HepG2 (cell line): ENCODE results near the gene CTXN1. TPM values are rescaled to one million over a fixed set of nuclear protein-coding genes. Genes with fewer than 3 reads are reported as not detected.

Experiments used
- AFF4 ChIP-seq: sonication (generic); formaldehyde crosslinking; IDR thresholded peaks from 2 replicates; pipeline ENCODE4 v1.4.0; 2020; ENCODE audit warnings: missing genetic modification reagents
- CBX5 ChIP-seq: sonication (generic); formaldehyde crosslinking; IDR thresholded peaks from 2 replicates; pipeline ENCODE4 v1.4.0; 2020; ENCODE audit warnings: missing genetic modification reagents, borderline replicate concordance
- DR1 ChIP-seq: sonication (generic); formaldehyde crosslinking; IDR thresholded peaks from 2 replicates; pipeline ENCODE4 v1.8.0; 2021; ENCODE audit warnings: mild to moderate bottlenecking, missing genetic modification reagents, inconsistent platforms
- E2F2 ChIP-seq: sonication (generic); formaldehyde crosslinking; IDR thresholded peaks from 2 replicates; pipeline ENCODE4 v1.4.0; 2020; ENCODE audit warnings: missing genetic modification reagents, borderline replicate concordance
- FOSL2 ChIP-seq: sonication (generic); formaldehyde crosslinking; IDR thresholded peaks from 2 replicates; pipeline ENCODE4 v1.4.0; 2020; ENCODE audit warnings: missing genetic modification reagents
- GPN1 ChIP-seq: sonication (generic); formaldehyde crosslinking; IDR thresholded peaks from 2 replicates; pipeline ENCODE4 v1.5.1; 2020; ENCODE audit warnings: missing genetic modification reagents, borderline replicate concordance
- HHEX ChIP-seq: IDR thresholded peaks from 2 replicates; pipeline ENCODE4 v1.6.1; 2016; ENCODE audit warnings: control low read depth
- KMT2A ChIP-seq: sonication (generic); formaldehyde crosslinking; IDR thresholded peaks from 2 replicates; pipeline ENCODE4 v1.4.0; 2020; ENCODE audit warnings: missing genetic modification reagents
- NFKB2 ChIP-seq: sonication (generic); formaldehyde crosslinking; IDR thresholded peaks from 2 replicates; pipeline ENCODE4 v1.4.0; 2020; ENCODE audit warnings: missing genetic modification reagents, borderline replicate concordance
- NFRKB ChIP-seq: fragments of 450-650 bp; IDR thresholded peaks from 2 replicates; pipeline ENCODE4 v1.6.1; 2017
- SNAPC2 ChIP-seq: sonication (generic); formaldehyde crosslinking; IDR thresholded peaks from 2 replicates; pipeline ENCODE4 v1.8.1; 2022; ENCODE audit warnings: mild to moderate bottlenecking, missing genetic modification reagents
- TAF15 ChIP-seq: fragments of 200-400 bp; formaldehyde crosslinking; IDR thresholded peaks from one replicate; pipeline ENCODE4 v1.6.1; 2018; ENCODE audit warnings: mild to moderate bottlenecking, low read depth, low read length; ENCODE audit not compliant: poor library complexity, severe bottlenecking
- TERF1 ChIP-seq: sonication (generic); formaldehyde crosslinking; IDR thresholded peaks from 2 replicates; pipeline ENCODE4 v1.8.0; 2022; ENCODE audit warnings: mild to moderate bottlenecking, missing genetic modification reagents, moderate library complexity
- TGIF2 ChIP-seq: IDR thresholded peaks from 2 replicates; pipeline ENCODE4 v1.6.1; 2016; ENCODE audit warnings: control low read depth, missing compliant biosample characterization
- XRCC5 ChIP-seq: fragments of 200-400 bp; formaldehyde crosslinking; optimal IDR thresholded peaks from 2 replicates; pipeline ENCODE3; 2017; ENCODE audit warnings: mild to moderate bottlenecking, low read length
- ZMYM4 ChIP-seq: sonication (generic); formaldehyde crosslinking; IDR thresholded peaks from 2 replicates; pipeline ENCODE4 v1.8.1; 2023; ENCODE audit warnings: mild to moderate bottlenecking, missing genetic modification reagents
- ZNF121 ChIP-seq: sonication (generic); formaldehyde crosslinking; IDR thresholded peaks from 2 replicates; pipeline ENCODE4 v1.5.0; 2020; ENCODE audit warnings: mild to moderate bottlenecking, missing genetic modification reagents
- ZNF138 ChIP-seq: sonication (generic); formaldehyde crosslinking; IDR thresholded peaks from 2 replicates; pipeline ENCODE4 v1.5.0; 2020; ENCODE audit warnings: mild to moderate bottlenecking, low read depth, missing genetic modification reagents
- ZUFSP ChIP-seq: sonication (generic); formaldehyde crosslinking; IDR thresholded peaks from 2 replicates; pipeline ENCODE4 v1.9.0; 2021; ENCODE audit warnings: missing genetic modification reagents, mild to moderate bottlenecking, borderline replicate concordance
- polyA plus RNA-seq, 8 experiments: library from polyadenylated mRNA; depleted of rRNA in 3 of 8; stranded (reverse) in 7 of 8; unstranded in 1 of 8; fragments of >200 nt; fragmentation: Illumina TruSeq in 4 of 8; extraction: Trizol in 4 of 8; gene quantifications; 2 replicates each; pipeline versions ENCODE4 v1.2.1 to v1.2.3, GENCODE V29; 2011 to 2016; ENCODE audit warnings: low read depth in 4 of 8, missing spikeins in 1 of 8, mixed read lengths in 1 of 8; ENCODE audit not compliant: insufficient read depth in 1 of 8
- total RNA-seq, 5 experiments: library from RNA; depleted of rRNA; stranded (reverse); fragments of >200 nt; fragmentation: Illumina TruSeq; extraction: Trizol; gene quantifications; 2 replicates each; pipeline ENCODE4 v1.2.3, GENCODE V29; 2016; ENCODE audit warnings: low read depth in 1 of 5
- TF ChIP-seq, protein P1 (sequence below), 2 experiments: sonication (generic) in 1 of 2; formaldehyde crosslinking in 1 of 2; IDR thresholded peaks; 2 replicates each; pipeline versions ENCODE4 v1.4.0 to v1.6.1; 2018 to 2020; ENCODE audit warnings: missing genetic modification reagents in 2 of 2, borderline replicate concordance in 1 of 2, low read depth in 1 of 2, mild to moderate bottlenecking in 1 of 2, missing biosample characterization in 1 of 2

CTXN1 gene
- total and polyA plus RNA-seq, 2 of the 13 experiments (the other 11 are each of a cell fraction or from before 2014, with no cell fraction given), result 0.11 TPM; not detected in 1

DNA sequence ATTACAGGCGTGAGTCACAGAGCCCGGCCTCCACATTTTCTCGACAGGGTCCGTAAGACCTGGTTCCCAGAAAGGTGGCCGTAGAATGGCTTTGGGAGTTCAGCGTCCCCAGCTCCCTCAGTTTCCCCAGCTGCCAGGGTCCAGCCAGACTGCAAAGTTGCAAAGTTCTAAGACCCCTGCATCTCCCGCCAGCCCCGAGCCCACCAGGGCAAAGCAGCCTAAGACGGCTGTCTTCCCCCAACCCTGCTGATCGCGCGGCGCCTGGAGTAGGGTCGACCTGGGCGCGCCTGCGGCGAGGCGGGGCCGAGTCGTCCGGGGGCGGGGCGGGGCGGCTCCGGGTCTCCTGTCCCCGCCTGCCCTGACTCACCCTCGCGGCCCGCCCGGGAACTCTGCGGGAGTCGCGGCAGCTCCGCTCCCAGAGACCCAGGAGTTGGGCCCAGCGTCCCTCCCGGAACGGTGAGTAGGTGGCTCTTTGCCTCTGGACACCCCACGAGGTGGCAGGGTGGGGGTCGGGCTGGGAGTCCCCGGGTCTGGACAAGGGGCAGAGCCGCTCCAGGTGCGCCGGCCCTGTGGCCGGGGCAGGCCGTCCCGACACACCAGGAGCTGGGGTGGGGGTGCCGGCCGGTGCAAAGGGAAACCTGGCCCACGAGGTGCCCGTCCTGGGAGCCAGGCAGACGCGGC is 37.6 kb downstream of the CTXN1 start, which contains the start of gene LRRC8E (continued):
- TF ChIP-seq AFF4, result no peak
- no peak for TF ChIP-seq E2F2 (CRISPR knock-in tag)
- 0 out of 2 replicates have a peak, but pooled peaks have one; percentile 25 for TF ChIP-seq KMT2A
- TF ChIP-seq, protein P1, sequence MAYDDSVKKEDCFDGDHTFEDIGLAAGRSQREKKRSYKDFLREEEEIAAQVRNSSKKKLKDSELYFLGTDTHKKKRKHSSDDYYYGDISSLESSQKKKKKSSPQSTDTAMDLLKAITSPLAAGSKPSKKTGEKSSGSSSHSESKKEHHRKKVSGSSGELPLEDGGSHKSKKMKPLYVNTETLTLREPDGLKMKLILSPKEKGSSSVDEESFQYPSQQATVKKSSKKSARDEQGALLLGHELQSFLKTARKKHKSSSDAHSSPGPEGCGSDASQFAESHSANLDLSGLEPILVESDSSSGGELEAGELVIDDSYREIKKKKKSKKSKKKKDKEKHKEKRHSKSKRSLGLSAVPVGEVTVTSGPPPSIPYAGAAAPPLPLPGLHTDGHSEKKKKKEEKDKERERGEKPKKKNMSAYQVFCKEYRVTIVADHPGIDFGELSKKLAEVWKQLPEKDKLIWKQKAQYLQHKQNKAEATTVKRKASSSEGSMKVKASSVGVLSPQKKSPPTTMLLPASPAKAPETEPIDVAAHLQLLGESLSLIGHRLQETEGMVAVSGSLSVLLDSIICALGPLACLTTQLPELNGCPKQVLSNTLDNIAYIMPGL (CRISPR knock-in tag; IDR thresholded peaks at IDR 0.05; ENCODE audit: borderline replicate concordance in 1 of 2, low read depth in 1 of 2), result peak; percentile 20 to 63; a peak in 2 of 4 replicates
- TF ChIP-seq ZNF121 (CRISPR knock-in tag), result peak; percentile 42; the same call in 1 of the 2 replicates
- no peak for TF ChIP-seq GPN1 (CRISPR knock-in tag)
- TF ChIP-seq ZMYM4, result no peak
- no peak for TF ChIP-seq NFRKB
- TF ChIP-seq NFKB2 (CRISPR knock-in tag), result no peak
- no peak for TF ChIP-seq ZNF138
- TF ChIP-seq TERF1 (CRISPR knock-in tag), result no peak
- TF ChIP-seq HHEX (CRISPR knock-in tag), result no peak
- no peak for TF ChIP-seq TGIF2 (CRISPR knock-in tag)
- TF ChIP-seq DR1 (CRISPR knock-in tag), result no peak; the same call in 1 of the 2 replicates
- TF ChIP-seq SNAPC2 (CRISPR knock-in tag), result no peak
- TF ChIP-seq ZUFSP (CRISPR knock-in tag), result no peak
- no peak for TF ChIP-seq TAF15
- no peak for TF ChIP-seq XRCC5
- TF ChIP-seq FOSL2 (CRISPR knock-in tag), result peak; percentile 67
- TF ChIP-seq CBX5, result no peak
